NOMO-1 treated with DMSO at 0.1 percent for 48 hours (cell line): ENCODE measurements around the gene HADHA.

Experiments used
- DNase-seq: peaks from one replicate; lab custom pipeline; 2025; ENCODE audit not compliant: unreplicated experiment; lab: John Stamatoyannopoulos, UW

Gene HADHA

DNA sequence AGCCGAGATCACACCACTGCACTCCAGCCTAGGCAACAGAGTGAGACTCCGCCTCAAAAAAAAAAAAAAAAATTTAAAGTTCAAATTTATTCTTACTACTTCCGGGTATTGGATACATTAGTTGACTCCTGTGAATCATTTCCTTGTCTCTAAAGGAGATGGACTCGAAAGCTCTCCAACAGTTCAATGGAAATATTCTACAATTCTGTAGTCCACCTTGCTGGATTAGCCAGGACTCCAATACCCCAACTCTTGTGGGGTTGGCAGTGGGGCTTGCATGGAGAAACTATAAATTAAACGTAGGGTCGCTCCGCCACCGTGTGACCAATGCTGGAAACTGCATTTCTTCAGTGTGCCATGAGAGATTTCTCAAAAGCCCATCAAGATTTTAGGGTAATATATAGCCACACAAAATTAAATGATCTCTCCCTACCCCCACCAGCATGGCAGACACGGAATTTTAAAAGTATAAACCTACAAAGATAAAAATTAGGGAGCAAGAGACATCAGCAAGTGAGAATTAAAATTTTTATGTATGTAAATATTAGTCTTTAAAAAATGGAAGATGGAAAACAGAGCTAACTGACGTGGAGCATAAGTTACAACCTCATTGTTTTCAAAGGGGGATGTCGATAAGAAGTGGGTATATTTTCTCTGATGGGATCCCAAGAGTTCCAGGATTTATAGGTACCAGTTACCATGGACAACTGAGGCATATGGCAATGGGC lies 99.3 kb downstream of the HADHA start:
- DNase-seq = peak; percentile 55

DNA sequence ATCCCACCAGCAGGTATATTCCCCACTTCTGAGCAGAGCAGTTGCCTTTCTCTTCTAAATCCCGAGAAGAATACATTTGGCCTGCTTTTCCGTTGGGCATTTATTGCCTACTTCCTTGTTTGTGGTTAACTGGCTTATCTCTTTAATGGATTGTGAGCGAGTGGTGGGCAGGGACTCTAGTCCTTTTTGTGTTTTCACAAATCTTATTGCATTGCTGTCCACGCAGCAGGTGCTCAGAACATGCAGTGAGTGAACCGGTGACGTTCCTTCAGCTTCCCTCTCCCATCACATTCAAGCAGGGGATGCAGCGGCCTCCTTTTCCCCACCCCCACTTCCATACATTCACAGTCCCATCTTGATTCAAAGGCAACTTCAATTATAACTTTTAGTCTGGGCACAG lies 100.4 kb downstream of the HADHA start:
- DNase-seq = peak; percentile 53

DNA sequence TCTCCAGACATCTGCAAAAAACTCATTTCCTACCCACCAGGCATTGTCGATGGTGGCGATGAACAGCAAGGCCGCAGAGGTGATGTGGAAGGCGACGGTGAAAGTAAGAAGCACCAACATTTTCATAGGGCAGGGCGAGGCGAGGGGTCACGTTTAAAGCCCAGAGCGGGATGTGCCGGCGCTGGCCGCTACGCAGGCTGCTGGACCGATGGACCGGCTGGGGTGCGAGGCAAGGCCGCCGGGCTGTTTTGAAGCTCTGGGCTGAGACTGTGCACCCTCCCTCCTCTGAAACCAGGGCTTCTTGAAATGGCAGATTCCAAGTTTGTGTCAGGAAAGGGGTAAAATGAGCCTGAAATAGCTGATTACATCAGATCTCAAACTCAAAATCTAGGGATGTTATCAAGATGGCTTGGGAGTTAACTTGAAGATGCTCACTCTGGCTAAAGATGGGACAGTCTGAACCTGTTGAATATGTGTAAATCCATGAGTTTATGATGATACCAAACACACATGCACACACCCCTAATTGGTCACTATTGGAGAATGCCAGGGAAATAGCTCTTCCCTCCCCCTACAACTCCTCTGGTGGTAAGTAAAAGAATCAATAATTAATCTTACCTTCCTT lies 103.2 kb downstream of the HADHA start:
- DNase-seq = no peak
